H1 (cell line): Measurements from ENCODE around the gene TCAIM. TPM values are rescaled to one million over a fixed set of nuclear protein-coding genes. Genes with fewer than 3 reads are reported as not detected.

Experiments used
- CTCF ChIA-PET: fragments of 300-600 bp; sonication (Branson Sonifier 250); formaldehyde crosslinking; loops from one replicate; lab custom pipeline; 2021; ENCODE audit not compliant: partially characterized antibody; lab: Charles Lee
- POLR2A ChIA-PET: fragments of 300-600 bp; sonication (Branson Sonifier 250); formaldehyde crosslinking; loops from one replicate; lab custom pipeline; 2021; ENCODE audit warnings: inconsistent platforms; ENCODE audit not compliant: partially characterized antibody; lab: Charles Lee
- DNase-seq, 2 experiments: peaks; one replicate each; pipeline versions ENCODE4 v3.0.0 to v3.0.0-alpha.2; 2010 to 2022; ENCODE audit warnings: low spot score in 2 of 2, low read depth in 1 of 2, mixed read lengths in 1 of 2
- FAIRE-seq: peaks from 2 replicates; lab custom pipeline; 2011; peaks lifted over from hg19 to GRCh38; lab: Jason Lieb, UNC
- H2AFZ ChIP-seq: 2 replicates; pipeline ENCODE4 v1.8.1; 2012; ENCODE audit warnings: low read length, inconsistent platforms
- H2AK5ac ChIP-seq: 2 replicates; pipeline ENCODE4 v1.6.1; 2013; ENCODE audit warnings: low read depth, low read length
- H2BK120ac ChIP-seq: replicated peaks from 2 replicates; pipeline ENCODE3; 2013; ENCODE audit warnings: low read depth, low read length, inconsistent platforms
- H2BK12ac ChIP-seq: 2 replicates; pipeline ENCODE4 v1.6.1; 2013; ENCODE audit warnings: low read depth, low read length
- H2BK15ac ChIP-seq: 2 replicates; pipeline ENCODE4 v1.6.1; 2013; ENCODE audit warnings: low read length
- H2BK20ac ChIP-seq: 2 replicates; pipeline ENCODE4 v1.6.1; 2013; ENCODE audit warnings: low read length
- H2BK5ac ChIP-seq: 2 replicates; pipeline ENCODE4 v1.6.1; 2013; ENCODE audit warnings: low read depth, low read length
- H3K14ac ChIP-seq: 2 replicates; pipeline ENCODE4 v1.6.1; 2013; ENCODE audit warnings: inconsistent platforms; ENCODE audit not compliant: insufficient read length
- H3K18ac ChIP-seq: 2 replicates; pipeline ENCODE4 v1.6.1; 2013; ENCODE audit warnings: low read length; ENCODE audit errors: extremely low read depth
- H3K23ac ChIP-seq: 2 replicates; pipeline ENCODE4 v1.6.1; 2013; ENCODE audit warnings: inconsistent platforms; ENCODE audit not compliant: insufficient read length
- H3K23me2 ChIP-seq: 2 replicates; pipeline ENCODE4 v1.6.1; 2013; ENCODE audit warnings: low read depth, low read length
- H3K27ac ChIP-seq: 2 replicates; pipeline ENCODE4 v1.6.1; 2011; ENCODE audit warnings: low read depth, low read length, inconsistent platforms
- H3K27me3 ChIP-seq, 4 experiments: replicated peaks in 1 of 4; 1 replicate in 1 of 4; 2 replicates in 3 of 4; pipeline versions ENCODE4 v1.6.1 to v1.8.1; 2011 to 2013; ENCODE audit warnings: low read length in 3 of 4, mild to moderate bottlenecking in 3 of 4, inconsistent platforms in 2 of 4, mixed read lengths in 2 of 4, moderate library complexity in 1 of 4; ENCODE audit not compliant: control insufficient read depth in 3 of 4, insufficient read depth in 3 of 4; ENCODE audit errors: extremely low read depth in 1 of 4
- H3K36me3 ChIP-seq, 4 experiments: 2 replicates each; pipeline versions ENCODE4 v1.6.1 to v1.8.1; 2011 to 2013; ENCODE audit warnings: mild to moderate bottlenecking in 4 of 4, low read length in 3 of 4, moderate library complexity in 2 of 4, control low read depth in 1 of 4, inconsistent platforms in 1 of 4; ENCODE audit not compliant: insufficient read depth in 4 of 4, control insufficient read depth in 2 of 4
- H3K4ac ChIP-seq: replicated peaks from 2 replicates; pipeline ENCODE3; 2013; ENCODE audit warnings: low read length, low read depth, mixed read lengths, inconsistent platforms; ENCODE audit not compliant: insufficient read length
- H3K4me1 ChIP-seq, 4 experiments: replicated peaks in 1 of 4; 1 replicate in 1 of 4; 2 replicates in 3 of 4; pipeline versions ENCODE4 v1.6.1 to v1.8.1; 2011 to 2013; ENCODE audit warnings: low read length in 3 of 4, inconsistent platforms in 2 of 4, mixed read lengths in 1 of 4; ENCODE audit not compliant: insufficient read depth in 4 of 4, control insufficient read depth in 3 of 4
- H3K4me2 ChIP-seq, 2 experiments: 2 replicates each; pipeline versions ENCODE4 v1.6.1 to v1.8.1; 2011 to 2013; ENCODE audit warnings: low read depth in 2 of 2, low read length in 2 of 2, control low read depth in 1 of 2, inconsistent platforms in 1 of 2, mild to moderate bottlenecking in 1 of 2; ENCODE audit not compliant: insufficient read depth in 1 of 2
- H3K4me3 ChIP-seq, 4 experiments: fragments of 200-600, 300-600 bp in 1 of 4; sonication (generic), shearing (Covaris generic), sonication (Bioruptor Twin) in 1 of 4; 2 replicates each; pipeline versions ENCODE4 v1.5.1 to v1.8.1; 2011 to 2016; ENCODE audit warnings: low read length in 4 of 4, low read depth in 3 of 4, control low read depth in 2 of 4, inconsistent platforms in 2 of 4, mild to moderate bottlenecking in 2 of 4, mixed read lengths in 1 of 4, moderate library complexity in 1 of 4; ENCODE audit not compliant: insufficient read depth in 2 of 4; ENCODE audit errors: extremely low read depth in 1 of 4
- H3K56ac ChIP-seq: replicated peaks from 2 replicates; pipeline ENCODE3; 2013; ENCODE audit warnings: low read depth, mild to moderate bottlenecking, mixed read lengths, low read length, inconsistent platforms; ENCODE audit not compliant: insufficient read length
- H3K79me1 ChIP-seq: 2 replicates; pipeline ENCODE4 v1.6.1; 2013; ENCODE audit warnings: low read depth, low read length, control low read depth
- H3K79me2 ChIP-seq, 2 experiments: 2 replicates each; pipeline versions ENCODE4 v1.6.1 to v1.8.1; 2012 to 2013; ENCODE audit warnings: low read length in 2 of 2, mild to moderate bottlenecking in 2 of 2, inconsistent platforms in 1 of 2; ENCODE audit not compliant: insufficient read depth in 2 of 2, control insufficient read depth in 1 of 2
- H3K9ac ChIP-seq, 4 experiments: replicated peaks in 1 of 4; 1 replicate in 1 of 4; 2 replicates in 3 of 4; pipeline versions ENCODE4 v1.6.1 to v1.8.1; 2011 to 2013; ENCODE audit warnings: low read depth in 3 of 4, low read length in 3 of 4, control low read depth in 2 of 4, mild to moderate bottlenecking in 2 of 4, moderate library complexity in 2 of 4, inconsistent platforms in 1 of 4; ENCODE audit errors: extremely low read depth in 1 of 4
- H3K9me3 ChIP-seq, 2 experiments: 2 replicates each; pipeline versions ENCODE4 v1.6.1 to v1.8.1; 2012 to 2013; ENCODE audit warnings: mild to moderate bottlenecking in 2 of 2, moderate library complexity in 2 of 2, control low read depth in 1 of 2, inconsistent platforms in 1 of 2, low read depth in 1 of 2, low read length in 1 of 2, mixed read lengths in 1 of 2; ENCODE audit not compliant: insufficient read depth in 2 of 2
- H4K20me1 ChIP-seq, 2 experiments: replicated peaks in 1 of 2; 2 replicates each; pipeline versions ENCODE3 to v1.8.1; 2011 to 2013; ENCODE audit warnings: inconsistent platforms in 2 of 2, low read length in 2 of 2, mild to moderate bottlenecking in 1 of 2; ENCODE audit not compliant: insufficient read depth in 2 of 2, control insufficient read depth in 1 of 2
- H4K5ac ChIP-seq: 2 replicates; pipeline ENCODE4 v1.6.1; 2013; ENCODE audit warnings: low read length, low read depth, mixed read lengths, inconsistent platforms; ENCODE audit not compliant: insufficient read length
- H4K8ac ChIP-seq: 2 replicates; pipeline ENCODE4 v1.8.0; 2013; ENCODE audit warnings: mild to moderate bottlenecking, moderate library complexity, low read length, inconsistent platforms; ENCODE audit not compliant: insufficient read depth; ENCODE audit errors: extremely low read depth
- H4K91ac ChIP-seq: replicated peaks from 2 replicates; pipeline ENCODE3; 2013; ENCODE audit warnings: low read length, mixed read lengths, inconsistent platforms; ENCODE audit not compliant: insufficient read length
- FOSL1 ChIP-seq: IDR thresholded peaks from 2 replicates; pipeline ENCODE4 v1.6.1; 2011; ENCODE audit warnings: mild to moderate bottlenecking, low read depth, low read length, moderate library complexity; ENCODE audit not compliant: insufficient read depth
- GABPA ChIP-seq: IDR thresholded peaks from 2 replicates; pipeline ENCODE4 v1.6.1; 2011; ENCODE audit warnings: mild to moderate bottlenecking, low read length, moderate library complexity, borderline replicate concordance; ENCODE audit not compliant: insufficient read depth
- JUND ChIP-seq: IDR thresholded peaks from 2 replicates; pipeline ENCODE4 v1.6.1; 2011; ENCODE audit warnings: mild to moderate bottlenecking, improper control_type of control experiment, low read length
- POLR2A ChIP-seq, 2 experiments: IDR thresholded peaks; 1 replicate in 1 of 2; 2 replicates in 1 of 2; pipeline ENCODE4 v1.6.1; 2011; ENCODE audit warnings: low read depth in 2 of 2, low read length in 2 of 2, mild to moderate bottlenecking in 2 of 2; ENCODE audit errors: control extremely low read depth in 1 of 2
- RAD21 ChIP-seq, 2 experiments: IDR thresholded peaks in 1 of 2; conservative IDR thresholded peaks in 1 of 2; 2 replicates each; pipeline ENCODE4 v1.6.1; 2011; ENCODE audit warnings: low read depth in 2 of 2, low read length in 2 of 2, improper control_type of control experiment in 1 of 2, inconsistent platforms in 1 of 2, mild to moderate bottlenecking in 1 of 2, moderate library complexity in 1 of 2
- RBBP5 ChIP-seq: IDR thresholded peaks from 2 replicates; pipeline ENCODE4 v1.7.1; 2012; ENCODE audit warnings: low read depth, mild to moderate bottlenecking, inconsistent platforms, low read length, moderate library complexity, borderline replicate concordance
- TAF1 ChIP-seq: IDR thresholded peaks from 2 replicates; pipeline ENCODE4 v1.6.1; 2011; ENCODE audit warnings: mild to moderate bottlenecking, low read depth, low read length
- WGBS, 2 experiments: shearing (Covaris generic) in 1 of 2; methylation state at CpG; one replicate each; pipeline versions ENCODE4 v1.1.6 to v1.1.7; 2013 to 2015; ENCODE audit warnings: low lambda C conversion rate in 2 of 2, mixed read lengths in 2 of 2, inconsistent platforms in 1 of 2, low coverage in 1 of 2, missing lambda C conversion rate in 1 of 2; ENCODE audit not compliant: insufficient replicate concordance in 2 of 2, insufficient coverage in 1 of 2, insufficient read length in 1 of 2; ENCODE audit errors: extremely low coverage in 1 of 2, missing lambda C conversion rate in 1 of 2; 5-methylcytosine and 5-hydroxymethylcytosine counted together
- polyA plus RNA-seq, 7 experiments: library from polyadenylated mRNA; depleted of rRNA in 3 of 7; stranded (reverse) in 5 of 7; unstranded in 2 of 7; fragments of >200 nt in 5 of 7; fragments of 200-250 nt in 2 of 7; gene quantifications; 1 replicate in 5 of 7; 2 replicates in 1 of 7; 4 replicates in 1 of 7; pipeline versions ENCODE4 v1.2.1 to v1.2.3, GENCODE V29; 2011 to 2013; ENCODE audit warnings: missing spikeins in 2 of 7, mixed read lengths in 2 of 7
- total RNA-seq: library from RNA; stranded (reverse); fragmentation: NEBNext Ultra II Directional; extraction: Animal tissue kit (Norgen Biotek cat#: 25700); gene quantifications from 2 replicates; pipeline ENCODE4 v1.2.1, GENCODE V29; 2021
- TF ChIP-seq, protein P1 (sequence below): IDR thresholded peaks from 2 replicates; pipeline ENCODE4 v1.6.1; 2011; ENCODE audit warnings: low read depth, mild to moderate bottlenecking, low read length; ENCODE audit not compliant: insufficient read depth

Gene TCAIM
- total and polyA plus RNA-seq, 2 of the 8 experiments (the other 6 are each of a cell fraction or from before 2014, with no cell fraction given), result 6.9 to 22.1 TPM

DNA sequence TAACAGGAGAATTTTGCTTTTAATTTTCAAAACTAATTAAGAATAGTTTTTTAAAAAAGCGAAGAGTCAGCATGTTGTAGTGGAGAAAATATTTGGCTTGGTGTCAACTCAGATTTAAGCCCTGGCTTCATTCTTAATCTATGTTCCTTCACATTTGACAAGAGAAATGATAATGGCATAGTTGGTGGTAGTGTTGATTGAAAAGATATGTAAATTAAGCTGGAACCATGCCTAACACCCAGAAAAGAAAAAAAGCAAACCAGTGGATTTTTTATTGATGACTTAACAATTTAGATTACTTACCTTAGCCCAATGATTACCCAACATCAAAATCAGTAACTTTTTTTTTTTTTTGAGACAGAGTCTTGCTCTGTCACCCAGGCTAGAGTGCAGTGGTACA is 27.4 kb downstream of the TCAIM start:
- H3K4me3 ChIP-seq, result no peak overlapping the region
- H3K4me1 ChIP-seq, result no peaks in the 10 kb centered on the region
- no peak overlapping the region for H2BK15ac ChIP-seq
- H2AFZ ChIP-seq, result no peak overlapping the region
- H3K23ac ChIP-seq, result no peak overlapping the region
- no peak overlapping the region for H3K4ac ChIP-seq
- H4K20me1 ChIP-seq, result no peaks in the 10 kb centered on the region
- H2BK12ac ChIP-seq, result no peak overlapping the region
- H2BK120ac ChIP-seq, result no peak overlapping the region
- 89% methylated on average over 1 of the region's 1 CpG; no CpG with 5 or more reads in 1 of the 2 experiments for WGBS, 2 experiments
- H3K9ac ChIP-seq, result no peak overlapping the region
- DNase-seq (no peak), FAIRE-seq (no peak)
- no peaks in the 10 kb centered on the region for H3K23me2 ChIP-seq
- H3K18ac ChIP-seq, result no peak overlapping the region
- H3K79me2 ChIP-seq, result no peaks in the 10 kb centered on the region
- H3K14ac ChIP-seq, result no peak overlapping the region
- no peak overlapping the region for H4K91ac ChIP-seq
- H3K36me3 ChIP-seq, result peaks cover 0 to 5% (median 0%) of the 10 kb centered on the region in 4 experiments; a peak in 2 of 8 replicates
- no peak overlapping the region for H3K4me2 ChIP-seq
- no peak overlapping the region for H4K5ac ChIP-seq
- no peak overlapping the region for H4K8ac ChIP-seq
- H2BK5ac ChIP-seq, result no peak overlapping the region
- ChIA-PET POLR2A (interaction anchor here (1.0 kb wide), 1 partner anchor 27 kb away, joined by 3 read pairs; no protein-coding TSS in a partner anchor), CTCF (interaction anchor here (0.7 kb wide), 1 partner anchor 486 kb away, joined by 4 read pairs; no protein-coding TSS in a partner anchor)
- H3K56ac ChIP-seq, result no peak overlapping the region
- no peaks in the 10 kb centered on the region for H3K79me1 ChIP-seq
- no peaks in the 10 kb centered on the region for H3K9me3 ChIP-seq
- H2AK5ac ChIP-seq, result no peak overlapping the region
- no peak overlapping the region for H3K27ac ChIP-seq
- H2BK20ac ChIP-seq, result no peak overlapping the region
- H3K27me3 ChIP-seq, result no peaks in the 10 kb centered on the region
- no peak for TF ChIP-seq RAD21 (IDR thresholded peaks at IDR 0.05 in 1 of 2, conservative IDR thresholded peaks at IDR 0.05 in 1 of 2; ENCODE audit: low read depth in 2 of 2, low read length in 2 of 2)
- no peak for TF ChIP-seq TAF1
- TF ChIP-seq POLR2A (IDR thresholded peaks at IDR 0.05; ENCODE audit: control extremely low read depth in 1 of 2, low read depth in 2 of 2, low read length in 2 of 2), result no peak
- TF ChIP-seq, protein P1, sequence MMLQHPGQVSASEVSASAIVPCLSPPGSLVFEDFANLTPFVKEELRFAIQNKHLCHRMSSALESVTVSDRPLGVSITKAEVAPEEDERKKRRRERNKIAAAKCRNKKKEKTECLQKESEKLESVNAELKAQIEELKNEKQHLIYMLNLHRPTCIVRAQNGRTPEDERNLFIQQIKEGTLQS, result no peak
- TF ChIP-seq JUND, result no peak
- no peak for TF ChIP-seq GABPA
- TF ChIP-seq RBBP5, result no peak
- no peak for TF ChIP-seq FOSL1
